ENCODE data around the gene SBF2.

SBF2 gene

DNA sequence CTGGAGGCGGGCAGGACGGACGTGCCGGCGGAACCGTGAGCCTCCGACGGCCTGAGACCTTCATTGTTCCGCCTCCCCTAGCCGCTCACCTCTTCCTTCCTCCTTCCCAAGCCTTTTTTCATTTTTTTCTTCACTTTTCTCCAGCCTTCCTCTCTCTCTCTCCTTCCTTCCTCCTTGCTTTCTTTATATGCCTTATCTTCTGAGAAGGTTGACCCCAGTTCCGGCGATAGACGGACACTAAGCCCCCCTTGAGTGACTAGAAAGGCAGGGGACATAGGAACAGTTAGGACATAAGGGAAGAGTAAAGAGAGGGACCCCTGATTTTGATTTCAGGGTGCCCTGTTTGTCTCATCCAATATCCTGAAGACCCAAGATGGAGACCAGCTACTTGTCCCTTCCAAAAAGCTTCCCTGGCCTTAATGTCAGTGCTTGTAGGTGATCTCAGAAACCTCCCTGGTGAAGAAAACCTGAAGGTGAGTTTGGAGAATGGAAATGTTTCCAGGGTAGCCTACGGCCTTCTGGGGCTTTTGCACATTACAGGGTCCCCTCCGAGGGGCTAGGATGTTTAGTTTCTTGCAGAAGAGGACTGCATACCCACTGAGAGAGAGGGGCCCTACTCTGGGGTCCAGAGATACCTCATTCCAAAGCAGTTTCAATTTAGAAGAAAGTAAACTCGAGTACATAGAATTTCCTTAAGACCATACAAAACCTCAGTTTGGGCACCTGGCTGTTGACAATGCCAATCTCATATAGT lies 14.4 kb upstream of the SBF2 start:
- H3K27ac ChIP-seq (ENCODE audit: low read depth, low read length) = no peak overlapping the region
- no peaks in the 10 kb centered on the region for H3K79me2 ChIP-seq (ENCODE audit: control insufficient read depth, low read length)
- H3K36me3 ChIP-seq (ENCODE audit: control insufficient read depth, low read length) = no peaks in the 10 kb centered on the region
- H3K9me2 ChIP-seq (replicated peaks; ENCODE audit: control insufficient read depth, low read length) = no peaks in the 10 kb centered on the region
- H4K20me1 ChIP-seq (ENCODE audit: control insufficient read depth, insufficient read depth, low read depth, low read length) = no peaks in the 10 kb centered on the region
- TF ChIP-seq, protein P1, sequence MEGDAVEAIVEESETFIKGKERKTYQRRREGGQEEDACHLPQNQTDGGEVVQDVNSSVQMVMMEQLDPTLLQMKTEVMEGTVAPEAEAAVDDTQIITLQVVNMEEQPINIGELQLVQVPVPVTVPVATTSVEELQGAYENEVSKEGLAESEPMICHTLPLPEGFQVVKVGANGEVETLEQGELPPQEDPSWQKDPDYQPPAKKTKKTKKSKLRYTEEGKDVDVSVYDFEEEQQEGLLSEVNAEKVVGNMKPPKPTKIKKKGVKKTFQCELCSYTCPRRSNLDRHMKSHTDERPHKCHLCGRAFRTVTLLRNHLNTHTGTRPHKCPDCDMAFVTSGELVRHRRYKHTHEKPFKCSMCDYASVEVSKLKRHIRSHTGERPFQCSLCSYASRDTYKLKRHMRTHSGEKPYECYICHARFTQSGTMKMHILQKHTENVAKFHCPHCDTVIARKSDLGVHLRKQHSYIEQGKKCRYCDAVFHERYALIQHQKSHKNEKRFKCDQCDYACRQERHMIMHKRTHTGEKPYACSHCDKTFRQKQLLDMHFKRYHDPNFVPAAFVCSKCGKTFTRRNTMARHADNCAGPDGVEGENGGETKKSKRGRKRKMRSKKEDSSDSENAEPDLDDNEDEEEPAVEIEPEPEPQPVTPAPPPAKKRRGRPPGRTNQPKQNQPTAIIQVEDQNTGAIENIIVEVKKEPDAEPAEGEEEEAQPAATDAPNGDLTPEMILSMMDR (IDR thresholded peaks at IDR 0.05; ENCODE audit: low read depth, low read length, poor library complexity, severe bottlenecking) = peak; percentile 4
- TF ChIP-seq EZH2phosphoT487 (IDR thresholded peaks at IDR 0.05; ENCODE audit: borderline replicate concordance, low read length) = no peak
- H3K27me3 ChIP-seq (ENCODE audit: control insufficient read depth, low read length) = peaks cover 48% of the 10 kb centered on the region
- peak overlapping the region; percentile 65 for H3K4me2 ChIP-seq (ENCODE audit: low read length)
- 0 out of 2 replicates have a peak, but pooled peaks cover 4% of the 10 kb centered on the region for H3F3A ChIP-seq (ENCODE audit: control insufficient read depth, insufficient read depth)
- peak overlapping the region; percentile 69 for H3K4me3 ChIP-seq (ENCODE audit: low read length)
- H3K4me1 ChIP-seq (ENCODE audit: control insufficient read depth, low read length) = peaks cover 66% of the 10 kb centered on the region
- no peaks in the 10 kb centered on the region for H3K9me3 ChIP-seq (ENCODE audit: control insufficient read depth, insufficient read depth, low read length)

DNA sequence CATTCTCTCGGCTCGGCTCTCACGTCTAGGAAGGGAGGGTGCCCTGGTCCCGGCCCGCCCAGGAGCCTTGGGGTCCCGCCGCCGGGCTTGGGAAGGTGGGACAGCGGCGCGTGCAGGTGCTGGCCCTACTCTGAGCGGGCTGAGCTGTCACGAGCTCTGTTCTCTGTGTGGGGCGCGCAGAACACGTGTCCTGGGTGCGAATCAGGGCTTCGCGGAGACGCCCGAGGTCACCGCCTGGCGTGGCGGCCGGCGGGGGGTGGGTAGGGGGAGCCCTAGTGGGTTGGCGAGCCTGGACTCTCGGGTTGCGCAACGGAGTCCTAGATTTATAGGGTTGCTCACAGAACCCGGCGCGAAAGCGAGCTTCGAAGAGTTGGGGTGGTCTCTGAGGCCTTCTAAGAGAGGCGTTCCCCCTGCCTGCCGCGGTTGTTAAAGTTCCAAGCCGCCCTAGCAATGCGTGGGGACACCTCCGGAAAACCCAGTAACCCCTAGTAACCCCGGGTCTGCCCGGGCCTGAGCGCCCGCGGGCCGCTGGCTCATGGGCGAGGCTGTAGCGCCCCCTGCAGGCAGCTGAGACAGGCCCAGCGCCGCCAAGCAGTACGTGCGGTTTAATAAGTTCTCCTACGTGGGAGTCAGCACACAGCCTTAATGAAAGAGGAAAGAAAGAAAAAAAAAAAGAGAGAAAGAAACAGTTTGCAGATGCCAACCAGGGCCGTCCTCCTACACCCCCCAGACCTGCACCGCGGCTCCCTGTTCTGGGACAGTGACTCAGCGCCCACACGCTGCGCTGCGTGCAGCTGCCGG lies 13.6 kb upstream of the SBF2 start:
- Histone ChIP-seq H3K9me3 (ENCODE audit: control insufficient read depth, insufficient read depth, low read length) (no peaks in the 10 kb centered on the region), H3K27me3 (ENCODE audit: control insufficient read depth, low read length) (peaks cover 56% of the 10 kb centered on the region), H4K20me1 (ENCODE audit: control insufficient read depth, insufficient read depth, low read depth, low read length) (no peaks in the 10 kb centered on the region), H3F3A (ENCODE audit: control insufficient read depth, insufficient read depth) (0 out of 2 replicates have a peak, but pooled peaks cover 4% of the 10 kb centered on the region), H3K36me3 (ENCODE audit: control insufficient read depth, low read length) (no peaks in the 10 kb centered on the region), H3K27ac (ENCODE audit: low read depth, low read length) (no peak overlapping the region), H3K4me2 (ENCODE audit: low read length) (peak overlapping the region; percentile 65), H3K4me1 (ENCODE audit: control insufficient read depth, low read length) (peaks cover 73% of the 10 kb centered on the region), H3K79me2 (ENCODE audit: control insufficient read depth, low read length) (no peaks in the 10 kb centered on the region), H3K4me3 (ENCODE audit: low read length) (peak overlapping the region; percentile 69), H3K9me2 (replicated peaks; ENCODE audit: control insufficient read depth, low read length) (no peaks in the 10 kb centered on the region)
- TF ChIP-seq, protein P1 (IDR thresholded peaks at IDR 0.05; ENCODE audit: low read depth, low read length, poor library complexity, severe bottlenecking) = peak; percentile 100
- TF ChIP-seq EZH2phosphoT487 (IDR thresholded peaks at IDR 0.05; ENCODE audit: borderline replicate concordance, low read length) = no peak

DNA sequence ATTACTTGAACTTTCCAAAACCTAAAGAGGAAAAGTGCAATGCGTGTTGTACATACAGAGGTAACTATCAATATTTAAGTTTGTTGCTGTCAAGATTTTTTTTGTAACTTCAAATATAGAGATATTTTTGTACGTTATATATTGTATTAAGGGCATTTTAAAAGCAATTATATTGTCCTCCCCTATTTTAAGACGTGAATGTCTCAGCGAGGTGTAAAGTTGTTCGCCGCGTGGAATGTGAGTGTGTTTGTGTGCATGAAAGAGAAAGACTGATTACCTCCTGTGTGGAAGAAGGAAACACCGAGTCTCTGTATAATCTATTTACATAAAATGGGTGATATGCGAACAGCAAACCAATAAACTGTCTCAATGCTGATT lies 13.0 kb upstream of the SBF2 start:
- H3F3A ChIP-seq (ENCODE audit: control insufficient read depth, insufficient read depth) = 0 out of 2 replicates have a peak, but pooled peaks cover 4% of the 10 kb centered on the region
- no peaks in the 10 kb centered on the region for H3K9me2 ChIP-seq (replicated peaks; ENCODE audit: control insufficient read depth, low read length)
- peaks cover 74% of the 10 kb centered on the region for H3K4me1 ChIP-seq (ENCODE audit: control insufficient read depth, low read length)
- peaks cover 62% of the 10 kb centered on the region for H3K27me3 ChIP-seq (ENCODE audit: control insufficient read depth, low read length)
- H3K9me3 ChIP-seq (ENCODE audit: control insufficient read depth, insufficient read depth, low read length) = no peaks in the 10 kb centered on the region
- no peaks in the 10 kb centered on the region for H3K36me3 ChIP-seq (ENCODE audit: control insufficient read depth, low read length)
- TF ChIP-seq, protein P1 (IDR thresholded peaks at IDR 0.05; ENCODE audit: low read depth, low read length, poor library complexity, severe bottlenecking) = no peak
- TF ChIP-seq EZH2phosphoT487 (IDR thresholded peaks at IDR 0.05; ENCODE audit: borderline replicate concordance, low read length) = no peak
- no peak overlapping the region for H3K27ac ChIP-seq (ENCODE audit: low read depth, low read length)
- H3K79me2 ChIP-seq (ENCODE audit: control insufficient read depth, low read length) = no peaks in the 10 kb centered on the region
- no peaks in the 10 kb centered on the region for H4K20me1 ChIP-seq (ENCODE audit: control insufficient read depth, insufficient read depth, low read depth, low read length)
- H3K4me2 ChIP-seq (ENCODE audit: low read length) = peak overlapping the region; percentile 65
- peak overlapping the region; percentile 69 for H3K4me3 ChIP-seq (ENCODE audit: low read length)
